SKM-1 treated with dmso at 0.1 percent for 144 hours (cell line): Measurements from ENCODE around the gene SEC23A.
A peak's percentile ranks its signal among the peaks of the same experiment; 100 is the strongest.
"Not testable (repeated sequence)": the region's sequence is repeated elsewhere in the genome, so short reads cannot be mapped to it uniquely, and the experiment has no call there.

Source experiments
- DNase-seq: peaks from one replicate; lab custom pipeline; 2025; ENCODE audit not compliant: unreplicated experiment; lab: John Stamatoyannopoulos, UW

The SEC23A gene

GRCh38 chr14:39034481-39035296, 68.3 kb downstream of the SEC23A start:
- no peak for DNase-seq

DNA sequence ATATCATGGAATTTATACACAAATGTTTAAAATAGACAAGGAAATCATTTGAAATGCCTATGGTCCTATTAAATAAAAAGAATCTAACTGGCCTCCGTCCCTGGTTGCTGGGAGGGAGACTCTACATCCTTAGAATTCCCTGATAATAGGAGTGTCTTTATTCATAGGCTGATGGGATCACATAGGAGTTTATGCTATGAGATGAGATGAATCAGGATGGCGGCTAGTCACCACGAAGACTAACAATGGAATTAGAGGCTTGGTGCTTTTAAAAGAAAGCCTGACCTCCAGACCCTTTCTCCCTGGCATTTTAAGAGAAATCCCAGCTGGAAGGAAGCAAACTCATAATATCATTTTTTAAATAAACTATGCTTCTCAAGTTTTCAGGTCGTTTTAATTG, 69.7 kb downstream of the SEC23A start:
- DNase-seq, result no peak

- DNase-seq, result no peak
Observed at GRCh38 chr14:39030209-39030608, 72.8 kb downstream of the SEC23A start.

GRCh38 chr14:39029789-39030188, 73.2 kb downstream of the SEC23A start:
- no peak for DNase-seq

DNA sequence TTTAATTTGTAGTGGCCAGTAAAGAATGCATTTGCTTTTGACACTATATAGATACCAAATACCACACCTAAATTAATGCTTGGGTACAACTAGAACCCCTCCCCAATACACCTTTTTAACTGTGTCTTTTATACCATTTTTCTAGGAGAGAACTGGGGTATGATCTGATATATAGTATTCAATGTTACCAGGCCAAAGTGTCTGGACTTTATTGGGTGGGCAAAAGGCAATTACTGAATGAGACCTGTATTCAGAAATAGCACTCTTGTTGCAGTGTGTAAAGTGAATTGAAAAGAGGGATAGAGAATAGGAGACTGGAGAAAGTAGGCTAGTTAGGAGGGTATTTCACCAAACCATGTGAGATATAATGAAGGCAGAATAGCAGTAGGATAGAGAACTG, 74.4 kb downstream of the SEC23A start:
- DNase-seq, result no peak

DNA sequence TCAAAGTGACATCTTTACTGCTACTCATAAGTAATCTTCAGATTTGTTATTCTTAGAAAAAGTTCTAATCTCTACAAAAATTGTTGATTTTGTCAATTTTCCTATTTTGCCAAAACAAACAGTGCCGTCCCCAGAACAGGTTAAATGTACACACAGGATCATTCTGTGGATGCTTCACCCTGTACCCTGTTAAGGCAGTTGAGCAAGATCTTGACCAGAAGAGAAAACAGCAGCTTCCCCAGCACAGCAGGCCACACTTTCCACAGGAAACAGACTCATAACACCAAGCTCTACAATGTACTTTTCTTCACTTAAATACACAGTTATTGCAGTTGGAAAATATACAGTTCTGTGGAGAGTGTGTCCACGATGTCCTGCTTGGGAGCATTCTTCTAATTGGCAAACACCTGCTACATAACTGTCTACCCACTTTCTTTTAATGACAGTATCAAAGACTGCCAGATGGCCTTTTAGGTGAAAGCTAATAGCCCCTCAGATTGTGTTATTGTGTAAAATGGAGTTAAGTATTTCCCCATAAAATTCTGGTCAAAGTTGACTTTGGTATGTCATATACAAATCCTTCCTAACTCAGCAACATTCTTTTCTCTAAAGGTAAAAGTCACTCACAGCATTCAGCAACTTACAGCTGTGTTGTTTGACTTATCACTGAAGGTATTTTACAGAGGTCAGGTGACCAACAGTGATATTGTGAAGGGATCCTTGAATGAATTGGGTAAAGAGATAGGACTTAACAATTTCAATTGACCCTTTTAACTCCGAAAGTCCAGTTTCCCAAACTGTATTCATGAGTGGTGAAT, 77.0 kb downstream of the SEC23A start:
- DNase-seq, result peak; percentile 2

GRCh38 chr14:39025250-39025809, 77.7 kb downstream of the SEC23A start:
- no peak for DNase-seq

DNA sequence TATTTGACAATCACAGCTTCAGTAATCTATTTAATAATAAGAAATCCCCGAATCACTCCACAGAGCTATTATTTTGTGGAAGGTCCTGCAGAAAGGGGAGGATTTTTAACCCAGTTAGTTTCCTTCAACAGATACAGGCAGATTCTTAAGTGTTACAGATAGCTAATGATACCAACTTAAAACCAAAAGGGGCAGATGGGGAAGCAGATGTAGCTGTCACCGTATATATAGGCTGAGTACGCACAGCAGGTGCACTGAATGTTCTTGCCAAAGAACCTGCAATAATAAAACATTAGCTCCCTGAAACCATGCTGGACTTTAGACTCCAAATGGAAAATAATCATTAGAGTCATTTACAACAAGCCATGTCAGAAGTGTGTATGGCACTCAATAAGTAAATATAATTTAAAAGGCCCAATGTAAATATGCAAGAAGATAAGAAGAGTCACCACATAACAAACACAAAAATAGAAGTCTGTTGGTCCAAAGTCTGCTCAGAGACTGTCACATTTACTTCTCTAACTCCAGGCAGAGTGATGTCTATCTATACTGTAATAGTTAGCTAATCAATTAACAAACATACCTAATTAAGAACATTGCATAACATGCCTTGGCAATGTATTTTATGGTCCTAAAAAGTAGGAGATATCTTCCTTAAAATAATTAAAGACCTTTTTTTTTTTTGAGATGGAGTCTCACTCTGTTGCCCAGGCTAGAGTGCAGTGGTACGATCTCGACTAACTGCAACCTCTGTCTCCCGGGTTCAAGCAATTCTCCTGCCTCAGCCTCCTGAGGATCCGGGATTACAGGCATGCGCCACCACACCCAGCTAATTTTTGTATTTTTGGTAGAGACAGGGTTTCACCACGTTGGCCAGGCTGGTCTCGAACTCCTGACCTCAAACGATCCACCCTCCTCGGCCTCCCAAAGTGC, 78.8 kb downstream of the SEC23A start:
- no peak for DNase-seq

DNA sequence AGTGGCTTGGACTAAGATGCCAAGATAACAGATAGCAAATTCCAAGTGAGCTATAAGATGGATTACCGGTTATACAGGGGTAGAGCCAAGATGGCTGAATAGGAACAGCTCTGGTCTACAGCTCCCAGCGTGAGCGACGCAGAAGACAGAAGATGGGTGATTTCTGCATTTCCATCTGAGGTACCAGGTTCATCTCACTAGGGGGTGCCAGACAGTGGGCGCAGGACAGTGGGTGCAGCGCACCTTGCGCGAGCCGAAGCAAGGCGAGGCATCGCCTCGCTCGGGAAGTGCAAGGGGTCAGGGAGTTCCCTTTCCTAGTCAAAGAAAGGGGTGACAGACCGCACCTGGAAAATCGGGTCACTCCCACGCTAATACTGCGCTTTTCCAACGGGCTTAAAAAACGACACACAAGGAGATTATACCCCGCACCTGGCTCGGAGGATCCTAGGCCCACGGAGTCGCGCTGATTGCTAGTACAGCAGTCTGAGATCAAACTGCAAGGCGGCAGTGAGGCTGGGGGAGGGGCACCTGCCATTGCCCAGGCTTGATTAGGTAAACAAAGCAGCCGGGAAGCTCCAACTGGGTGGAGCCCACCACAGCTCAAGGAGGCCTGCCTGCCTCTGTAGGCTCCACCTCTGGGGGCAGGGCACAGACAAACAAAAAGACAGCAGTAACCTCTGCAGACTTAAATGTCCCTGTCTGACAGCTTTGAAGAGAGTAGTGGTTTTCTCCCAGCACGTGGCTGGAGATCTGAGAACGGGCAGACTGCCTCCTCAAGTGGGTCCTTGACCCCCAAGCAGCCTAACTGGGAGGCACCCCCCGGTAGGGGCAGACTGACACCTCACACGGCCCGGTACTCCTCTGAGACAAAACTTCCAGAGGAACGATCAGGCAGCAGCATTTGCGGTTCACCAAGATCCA, 85.7 kb downstream of the SEC23A start:
- DNase-seq, result not testable (repeated sequence)

GRCh38 chr14:39016733-39017095, 86.3 kb downstream of the SEC23A start:
- no peak for DNase-seq

DNA sequence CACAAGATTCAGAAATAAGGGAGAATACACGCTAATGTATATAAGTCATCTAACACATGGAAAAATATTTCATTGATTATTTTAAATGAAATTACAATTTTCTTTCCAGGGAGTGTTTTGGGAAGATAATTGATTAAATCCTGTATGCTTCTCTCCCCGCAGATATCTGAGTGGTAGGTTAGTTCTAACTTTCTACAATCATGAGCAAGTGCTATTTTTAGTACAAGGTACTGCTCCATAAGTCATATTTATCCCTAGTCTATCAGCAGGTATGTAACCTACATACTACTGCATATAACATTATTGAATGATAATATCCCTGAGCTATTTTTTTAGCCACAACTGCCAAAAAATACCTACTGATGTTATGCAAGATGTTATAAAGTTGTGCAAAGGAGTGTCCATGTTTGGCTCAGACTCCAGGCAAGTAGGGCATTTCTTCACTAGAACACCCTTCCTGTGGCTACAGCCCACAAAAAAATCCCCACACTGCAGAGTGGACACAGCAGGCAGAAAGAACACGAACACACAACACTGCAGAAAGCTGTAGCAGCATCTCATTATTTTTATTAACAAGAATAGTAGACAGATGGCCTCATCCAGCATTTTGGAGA, 87.0 kb downstream of the SEC23A start:
- peak; percentile 4 for DNase-seq

GRCh38 chr14:39015360-39015961, 87.6 kb downstream of the SEC23A start:
- DNase-seq, result peak; percentile 28

- DNase-seq, result no peak
Observed at GRCh38 chr14:39014460-39014859, 88.6 kb downstream of the SEC23A start.

GRCh38 chr14:39008965-39009364, 94.1 kb downstream of the SEC23A start:
- DNase-seq, result not testable (repeated sequence)

- no peak for DNase-seq
Observed at GRCh38 chr14:39006721-39007410, 96.2 kb downstream of the SEC23A start.

- DNase-seq, result no peak
Observed at GRCh38 chr14:39005044-39005880, 97.8 kb downstream of the SEC23A start.

DNA sequence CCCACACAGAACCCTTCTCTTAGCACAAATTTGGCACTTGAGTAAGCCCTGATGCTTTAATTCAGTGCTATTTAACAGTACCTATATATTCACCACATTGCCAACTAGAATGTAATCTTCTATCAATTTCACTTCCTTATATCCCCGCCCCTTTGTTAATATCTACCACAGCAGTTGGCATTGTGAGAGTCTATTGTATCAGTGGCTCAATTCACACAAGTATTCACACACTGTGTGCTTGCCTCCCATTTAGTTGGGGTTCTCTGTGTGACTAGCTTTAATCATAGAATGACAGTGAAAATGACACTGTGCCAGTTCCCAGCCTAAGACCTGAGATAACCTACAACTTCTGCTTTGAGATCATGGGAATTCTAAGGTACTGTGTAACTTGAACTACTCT, 103.1 kb downstream of the SEC23A start:
- no peak for DNase-seq

DNA sequence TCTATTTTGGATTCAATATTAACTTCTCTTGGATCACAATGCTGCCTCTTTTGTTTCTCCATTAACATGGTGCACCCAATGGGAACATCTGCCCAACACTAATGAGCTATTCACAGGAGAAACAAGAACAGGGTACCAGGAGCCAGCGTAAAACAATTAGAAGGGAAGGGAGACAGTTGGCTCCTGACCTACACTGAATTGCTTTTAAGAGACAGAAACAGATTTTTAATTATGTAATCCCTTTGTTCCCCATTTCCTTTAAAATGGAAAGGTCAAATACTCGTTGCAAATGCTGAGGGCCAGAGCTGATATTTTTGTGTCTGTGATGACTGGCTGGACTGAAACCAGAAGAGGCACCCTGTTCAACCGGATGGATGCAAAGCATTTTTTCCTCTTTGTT, 108.3 kb downstream of the SEC23A start:
- no peak for DNase-seq
